Activated naive CD4-positive, alpha-beta T cell treated with Interleukin-2 at 50 U/mL for 16 hours (primary cell): Measurements from ENCODE around the gene KRTAP10-4.
A peak's percentile ranks its signal among the peaks of the same experiment; 100 is the strongest.
"Not testable (repeated sequence)": the region's sequence is repeated elsewhere in the genome, so short reads cannot be mapped to it uniquely, and the experiment has no call there.

ENCODE experiments used
- DNase-seq: peaks from one replicate; pipeline ENCODE4 v3.0.0-alpha.2; 2020

KRTAP10-4 gene

GRCh38 chr21:44535963-44536362, 37.6 kb upstream of the KRTAP10-4 start:
- no peak for DNase-seq

- DNase-seq: no peak
Observed at GRCh38 chr21:44537930-44538911, 35.3 kb upstream of the KRTAP10-4 start.

GRCh38 chr21:44539046-44539445, 34.5 kb upstream of the KRTAP10-4 start:
- no peak for DNase-seq

- no peak for DNase-seq
Observed at GRCh38 chr21:44539991-44540666, 33.4 kb upstream of the KRTAP10-4 start, which contains the start of gene KRTAP10-1. TSS of gene KRTAP10-1 (minus strand) at chr21:44540195. CDS start at chr21:44540150, 45 bp downstream.

GRCh38 chr21:44540741-44541288, 32.7 kb upstream of the KRTAP10-4 start:
- no peak for DNase-seq

GRCh38 chr21:44542716-44543115, 30.8 kb upstream of the KRTAP10-4 start:
- DNase-seq: no peak

- no peak for DNase-seq
Observed at GRCh38 chr21:44544566-44544965, 29.0 kb upstream of the KRTAP10-4 start.

- peak; percentile 17 for DNase-seq
Observed at GRCh38 chr21:44547656-44548331, 25.7 kb upstream of the KRTAP10-4 start.

- DNase-seq: no peak
Observed at GRCh38 chr21:44548381-44548780, 25.1 kb upstream of the KRTAP10-4 start.

- no peak for DNase-seq
Observed at GRCh38 chr21:44548922-44549321, 24.6 kb upstream of the KRTAP10-4 start.

- DNase-seq: no peak
Observed at GRCh38 chr21:44549525-44550211, 23.9 kb upstream of the KRTAP10-4 start.

GRCh38 chr21:44550285-44550684, 23.2 kb upstream of the KRTAP10-4 start:
- not testable (repeated sequence) for DNase-seq

- no peak for DNase-seq
Observed at GRCh38 chr21:44550807-44551206, 22.7 kb upstream of the KRTAP10-4 start.

GRCh38 chr21:44551340-44551961, 22.1 kb upstream of the KRTAP10-4 start, which contains the start of gene KRTAP10-2:
TSS of gene KRTAP10-2 (minus strand) at chr21:44551505. CDS start at chr21:44551458, 47 bp downstream.
- DNase-seq: no peak

GRCh38 chr21:44552136-44552535, 21.4 kb upstream of the KRTAP10-4 start:
- no peak for DNase-seq

GRCh38 chr21:44552681-44553080, 20.8 kb upstream of the KRTAP10-4 start:
- DNase-seq: no peak

GRCh38 chr21:44555200-44555875, 18.2 kb upstream of the KRTAP10-4 start:
- no peak for DNase-seq

GRCh38 chr21:44556879-44557278, 16.6 kb upstream of the KRTAP10-4 start:
- no peak for DNase-seq

GRCh38 chr21:44557491-44558328, 15.8 kb upstream of the KRTAP10-4 start:
- no peak for DNase-seq

GRCh38 chr21:44558329-44558675, 15.2 kb upstream of the KRTAP10-4 start:
- not testable (repeated sequence) for DNase-seq
